Type B pancreatic cell (in vitro differentiated cells): ENCODE results near the gene ATG9B. TPM values are rescaled to one million over a fixed set of nuclear protein-coding genes. Genes with fewer than 3 reads are reported as not detected.

Source experiments
- DNase-seq: peaks from one replicate; pipeline ENCODE4 v3.0.0; 2021; ENCODE audit warnings: mixed read lengths; ENCODE audit not compliant: unreplicated experiment; ENCODE audit errors: extremely low spot score
- H3K27ac Mint-ChIP-seq: 2 replicates; pipeline ENCODE4 v1.8.0; 2021; ENCODE audit warnings: mild to moderate bottlenecking, mixed read lengths
- H3K27me3 Mint-ChIP-seq: 2 replicates; pipeline ENCODE4 v1.8.0; 2021; ENCODE audit warnings: mixed read lengths
- H3K36me3 Mint-ChIP-seq: 2 replicates; pipeline ENCODE4 v1.8.0; 2021; ENCODE audit warnings: mixed read lengths
- H3K4me1 Mint-ChIP-seq: one replicate; pipeline ENCODE4 v1.8.0; 2021; ENCODE audit warnings: mixed read lengths; ENCODE audit not compliant: unreplicated experiment
- H3K4me3 Mint-ChIP-seq: 2 replicates; pipeline ENCODE4 v1.8.0; 2021; ENCODE audit warnings: mild to moderate bottlenecking, mixed read lengths
- H3K9me3 Mint-ChIP-seq: 2 replicates; pipeline ENCODE4 v1.8.0; 2021; ENCODE audit warnings: mixed read lengths
- total RNA-seq: library from RNA; stranded (reverse); gene quantifications from 2 replicates; pipeline ENCODE4 v1.2.1, GENCODE V29; 2021; ENCODE audit warnings: low replicate concordance
- TF ChIP-seq, protein P1 (sequence below): fragments of 200-600 bp; sonication (generic); conservative IDR thresholded peaks from 2 replicates; pipeline ENCODE4 v1.5.0; 2021; ENCODE audit warnings: antibody characterized with exemption, mild to moderate bottlenecking

Gene ATG9B
- total RNA-seq, 1 donor from 2014 or later = 33.8 TPM

DNA sequence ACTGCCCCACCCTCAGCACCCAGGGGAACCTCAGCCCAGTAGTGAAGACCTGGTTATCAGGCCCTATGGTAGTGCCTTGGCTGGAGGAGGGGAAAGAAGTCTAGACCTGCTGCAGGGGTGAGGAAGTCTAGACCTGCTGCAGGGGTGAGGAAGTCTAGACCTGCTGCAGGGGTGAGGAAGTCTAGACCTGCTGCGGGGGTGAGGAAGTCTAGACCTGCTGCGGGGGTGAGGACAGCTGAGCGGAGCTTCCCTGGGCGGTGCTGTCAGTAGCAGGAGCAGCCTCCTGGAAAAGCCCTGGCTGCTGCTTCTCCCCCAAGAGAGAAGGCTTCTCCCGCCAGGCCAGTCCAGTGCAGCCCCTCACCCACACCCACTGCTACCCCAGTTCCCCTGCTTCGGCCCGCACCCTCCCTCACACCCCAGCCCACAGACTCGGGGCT, 27.2 kb downstream of the ATG9B start:
- peaks cover 8% of the 10 kb centered on the region for H3K4me1 Mint-ChIP-seq
- no peak overlapping the region for H3K27ac Mint-ChIP-seq
- H3K4me3 Mint-ChIP-seq = no peak overlapping the region
- H3K36me3 Mint-ChIP-seq = no peaks in the 10 kb centered on the region
- DNase-seq = no peak
- H3K27me3 Mint-ChIP-seq = peaks cover 3% of the 10 kb centered on the region
- no peaks in the 10 kb centered on the region for H3K9me3 Mint-ChIP-seq
- TF ChIP-seq, protein P1, sequence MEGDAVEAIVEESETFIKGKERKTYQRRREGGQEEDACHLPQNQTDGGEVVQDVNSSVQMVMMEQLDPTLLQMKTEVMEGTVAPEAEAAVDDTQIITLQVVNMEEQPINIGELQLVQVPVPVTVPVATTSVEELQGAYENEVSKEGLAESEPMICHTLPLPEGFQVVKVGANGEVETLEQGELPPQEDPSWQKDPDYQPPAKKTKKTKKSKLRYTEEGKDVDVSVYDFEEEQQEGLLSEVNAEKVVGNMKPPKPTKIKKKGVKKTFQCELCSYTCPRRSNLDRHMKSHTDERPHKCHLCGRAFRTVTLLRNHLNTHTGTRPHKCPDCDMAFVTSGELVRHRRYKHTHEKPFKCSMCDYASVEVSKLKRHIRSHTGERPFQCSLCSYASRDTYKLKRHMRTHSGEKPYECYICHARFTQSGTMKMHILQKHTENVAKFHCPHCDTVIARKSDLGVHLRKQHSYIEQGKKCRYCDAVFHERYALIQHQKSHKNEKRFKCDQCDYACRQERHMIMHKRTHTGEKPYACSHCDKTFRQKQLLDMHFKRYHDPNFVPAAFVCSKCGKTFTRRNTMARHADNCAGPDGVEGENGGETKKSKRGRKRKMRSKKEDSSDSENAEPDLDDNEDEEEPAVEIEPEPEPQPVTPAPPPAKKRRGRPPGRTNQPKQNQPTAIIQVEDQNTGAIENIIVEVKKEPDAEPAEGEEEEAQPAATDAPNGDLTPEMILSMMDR = no peak

DNA sequence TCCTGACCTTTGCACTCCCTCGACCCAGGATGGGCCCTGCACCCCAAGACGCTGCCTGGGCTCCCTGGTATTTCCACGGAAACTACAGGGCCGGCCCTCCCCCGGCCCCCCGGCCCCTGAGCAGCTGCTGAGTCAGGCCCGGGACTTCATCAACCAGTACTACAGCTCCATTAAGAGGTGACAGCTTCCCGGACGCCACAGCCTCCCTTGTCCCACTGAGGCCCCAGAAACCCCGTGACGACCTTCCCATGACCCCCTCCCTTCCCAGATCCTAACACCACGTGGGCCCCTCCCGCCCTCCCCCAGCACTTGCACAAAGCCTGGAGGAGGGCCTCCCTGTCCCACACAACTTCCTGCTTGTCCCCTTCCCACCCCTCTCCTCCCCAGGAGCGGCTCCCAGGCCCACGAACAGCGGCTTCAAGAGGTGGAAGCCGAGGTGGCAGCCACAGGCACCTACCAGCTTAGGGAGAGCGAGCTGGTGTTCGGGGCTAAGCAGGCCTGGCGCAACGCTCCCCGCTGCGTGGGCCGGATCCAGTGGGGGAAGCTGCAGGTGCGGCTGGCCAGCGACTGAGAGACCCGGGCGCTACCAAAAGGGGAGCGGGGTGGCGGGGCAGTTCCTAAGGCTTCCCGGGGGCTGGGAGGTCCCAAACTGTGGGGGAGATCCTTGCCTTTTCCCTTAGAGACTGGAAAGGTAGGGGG, 27.8 kb downstream of the ATG9B start:
- H3K27ac Mint-ChIP-seq = no peak overlapping the region
- DNase-seq = no peak

DNA sequence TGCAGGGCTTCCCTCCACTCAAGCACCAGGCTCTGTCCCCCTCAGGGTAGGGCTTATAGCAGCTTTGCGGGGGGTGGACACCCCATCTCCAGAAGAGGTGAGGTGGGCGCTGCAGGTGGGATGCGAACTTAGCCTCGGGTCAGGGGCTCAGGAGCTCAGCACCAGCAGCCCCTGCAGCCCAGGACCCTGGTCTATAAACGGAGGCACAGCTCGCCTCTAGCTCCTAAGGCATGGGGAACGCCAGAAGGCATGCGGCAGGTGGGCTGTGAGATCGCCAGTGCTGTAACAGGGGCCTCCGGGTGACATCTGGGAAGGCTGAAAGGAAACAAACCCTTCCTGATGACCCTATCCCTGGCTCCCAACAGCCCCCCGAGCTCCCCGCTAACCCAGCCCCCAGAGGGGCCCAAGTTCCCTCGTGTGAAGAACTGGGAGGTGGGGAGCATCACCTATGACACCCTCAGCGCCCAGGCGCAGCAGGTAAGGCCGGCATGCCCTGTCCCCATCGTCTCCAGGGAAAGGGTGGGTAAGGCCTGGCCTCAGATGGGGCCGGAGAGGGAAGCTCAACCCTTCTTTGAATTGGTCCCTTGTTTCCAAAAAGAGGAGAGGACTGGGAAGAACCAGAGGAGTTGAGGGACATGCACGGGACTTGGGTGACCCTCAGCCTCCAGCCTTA, 29.3 kb downstream of the ATG9B start:
- H3K36me3 Mint-ChIP-seq = no peaks in the 10 kb centered on the region
- H3K9me3 Mint-ChIP-seq = peaks cover 4% of the 10 kb centered on the region
- peaks cover 8% of the 10 kb centered on the region for H3K4me1 Mint-ChIP-seq
- H3K4me3 Mint-ChIP-seq = no peak overlapping the region
- H3K27ac Mint-ChIP-seq = no peak overlapping the region
- H3K27me3 Mint-ChIP-seq = peaks cover 11% of the 10 kb centered on the region
- TF ChIP-seq, protein P1 = no peak
- DNase-seq = no peak

More for the DNA sequence above, 27.8 kb downstream of the ATG9B start:
- TF ChIP-seq, protein P1 = no peak
- Mint-ChIP-seq H3K27me3 (peaks cover 3% of the 10 kb centered on the region), H3K4me3 (no peak overlapping the region), H3K9me3 (no peaks in the 10 kb centered on the region), H3K4me1 (peaks cover 8% of the 10 kb centered on the region), H3K36me3 (no peaks in the 10 kb centered on the region)

DNA sequence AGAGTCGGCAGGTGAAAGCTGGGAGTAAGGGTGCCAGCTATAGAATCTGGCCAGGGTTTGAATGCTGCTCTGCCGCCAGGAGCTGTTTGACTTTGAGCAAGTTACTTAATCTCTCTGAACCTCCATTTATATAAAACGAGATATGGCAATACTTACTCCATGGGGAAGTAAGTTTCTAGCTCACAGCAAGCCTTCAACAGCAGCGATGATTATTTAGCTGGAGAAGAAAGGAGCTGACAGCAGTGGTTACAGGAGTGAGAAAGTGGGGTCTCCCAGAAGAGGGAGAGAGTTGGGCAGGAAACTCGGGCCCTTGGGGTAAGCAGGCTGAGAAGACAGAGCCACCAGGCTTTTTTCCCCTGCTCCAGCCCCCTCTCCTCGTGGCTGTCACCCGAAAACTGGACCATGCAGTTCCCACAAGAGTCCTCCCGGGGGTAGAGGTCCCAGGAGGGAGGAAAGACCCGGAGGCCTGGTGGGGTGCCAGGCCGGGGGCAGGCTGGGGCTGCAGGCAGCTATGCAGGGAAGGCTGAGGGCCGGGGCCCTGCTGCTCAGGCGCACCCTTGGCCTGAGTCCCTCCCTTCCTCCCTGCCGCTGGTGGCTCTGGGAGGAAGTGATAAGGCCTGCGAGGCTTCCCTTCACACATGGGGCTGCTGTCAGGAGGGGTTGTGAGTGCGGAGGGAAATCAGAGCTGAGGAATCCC, 30.0 kb downstream of the ATG9B start:
- no peak for DNase-seq
- no peak overlapping the region for H3K4me3 Mint-ChIP-seq
- H3K4me1 Mint-ChIP-seq = peaks cover 12% of the 10 kb centered on the region
- H3K27ac Mint-ChIP-seq = no peak overlapping the region
- peaks cover 6% of the 10 kb centered on the region for H3K9me3 Mint-ChIP-seq
- peaks cover 11% of the 10 kb centered on the region for H3K27me3 Mint-ChIP-seq
- H3K36me3 Mint-ChIP-seq = no peaks in the 10 kb centered on the region
- TF ChIP-seq, protein P1 = no peak

DNA sequence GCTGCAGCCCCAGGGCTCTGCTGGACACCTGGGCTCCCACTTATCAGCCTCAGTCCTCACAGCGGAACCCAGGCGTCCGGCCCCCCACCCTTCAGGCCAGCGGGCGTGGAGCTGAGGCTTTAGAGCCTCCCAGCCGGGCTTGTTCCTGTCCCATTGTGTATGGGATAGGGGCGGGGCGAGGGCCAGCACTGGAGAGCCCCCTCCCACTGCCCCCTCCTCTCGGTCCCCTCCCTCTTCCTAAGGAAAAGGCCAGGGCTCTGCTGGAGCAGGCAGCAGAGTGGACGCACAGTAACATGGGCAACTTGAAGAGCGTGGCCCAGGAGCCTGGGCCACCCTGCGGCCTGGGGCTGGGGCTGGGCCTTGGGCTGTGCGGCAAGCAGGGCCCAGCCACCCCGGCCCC, 30.8 kb downstream of the ATG9B start:
- no peak overlapping the region for H3K4me3 Mint-ChIP-seq
- peaks cover 6% of the 10 kb centered on the region for H3K9me3 Mint-ChIP-seq
- H3K27ac Mint-ChIP-seq = no peak overlapping the region
- peaks cover 12% of the 10 kb centered on the region for H3K27me3 Mint-ChIP-seq
- H3K4me1 Mint-ChIP-seq = peaks cover 12% of the 10 kb centered on the region
- TF ChIP-seq, protein P1 = no peak
- no peaks in the 10 kb centered on the region for H3K36me3 Mint-ChIP-seq
- DNase-seq = no peak
